DMS153 (cell line): ENCODE data around the gene RNF212.

ENCODE experiments used
- DNase-seq: peaks from one replicate; lab custom pipeline; 2025; lab: John Stamatoyannopoulos, UW

RNF212 gene

DNA sequence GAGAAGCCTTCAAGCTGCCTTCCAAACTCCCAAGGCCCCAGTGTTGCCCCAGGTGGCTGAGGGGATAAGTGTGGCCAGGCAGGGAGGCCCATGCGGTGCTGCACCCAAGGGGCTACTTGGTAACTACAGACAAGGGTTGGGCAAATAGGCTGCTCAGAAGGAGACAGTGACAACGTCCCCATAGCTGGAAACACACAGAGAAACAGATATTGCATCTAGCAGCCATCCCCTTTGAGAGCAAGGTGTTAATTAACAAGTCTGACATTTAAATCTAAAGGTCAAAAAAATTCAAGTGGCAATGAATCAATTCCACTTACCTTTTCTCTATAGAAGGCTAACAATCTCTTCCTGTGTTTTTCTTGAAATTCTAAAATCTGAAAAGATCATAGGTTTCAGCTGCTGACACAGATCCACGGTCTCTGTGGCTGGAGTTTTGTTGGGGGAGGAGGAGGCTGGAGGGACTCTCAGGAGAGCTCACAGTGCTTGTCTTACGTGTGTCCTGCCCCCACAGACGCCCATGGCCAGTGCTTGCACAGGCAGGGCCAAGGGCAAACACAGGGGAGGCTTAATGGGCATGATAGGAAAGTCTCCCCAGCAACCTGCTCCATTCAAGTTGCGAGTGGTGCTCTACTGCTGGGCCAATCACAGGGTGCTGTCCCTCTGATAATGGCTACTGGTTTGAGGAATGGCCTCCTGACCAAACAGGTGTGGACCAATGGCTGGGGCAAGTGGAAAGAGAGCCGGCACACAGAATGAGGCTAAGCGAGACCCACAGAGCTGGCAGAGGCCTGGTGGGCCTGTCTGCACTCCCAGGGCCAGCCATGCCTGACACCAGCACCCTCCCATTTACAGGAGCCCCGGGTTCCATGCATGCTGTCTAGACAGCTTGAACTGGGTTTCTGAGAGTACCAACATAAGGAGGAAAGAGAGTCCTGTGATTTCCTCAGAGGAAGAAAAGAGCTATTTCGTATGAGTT lies 22.6 kb downstream of the RNF212 start:
- DNase-seq: no peak

GRCh38 chr4:1090036-1090435 lies 23.3 kb downstream of the RNF212 start:
- DNase-seq: no peak

- no peak for DNase-seq
These were observed 26.0 kb downstream of the RNF212 start for GRCh38 chr4:1087371-1087770.

DNA sequence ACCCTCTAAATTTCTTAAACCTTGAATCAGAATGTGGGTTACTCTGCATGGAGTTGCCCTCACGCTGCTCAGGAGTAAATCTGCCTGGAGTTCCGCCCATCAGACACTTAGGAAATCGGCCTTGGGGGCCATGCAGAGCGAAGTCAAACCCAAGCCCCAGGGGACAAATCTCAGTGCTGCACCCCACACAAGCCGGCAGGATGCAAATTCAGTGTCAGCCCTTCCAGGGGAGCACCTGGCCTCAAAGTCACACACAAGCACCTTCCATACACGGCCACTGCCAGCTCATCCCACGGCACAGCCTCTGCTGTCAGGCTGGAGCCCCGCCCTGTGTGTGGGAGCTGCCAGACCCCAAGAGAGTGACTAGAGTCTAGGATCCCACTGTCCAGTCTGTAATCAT lies 27.4 kb downstream of the RNF212 start:
- DNase-seq: no peak

GRCh38 chr4:1085404-1085799 lies 28.0 kb downstream of the RNF212 start:
- no peak for DNase-seq

DNA sequence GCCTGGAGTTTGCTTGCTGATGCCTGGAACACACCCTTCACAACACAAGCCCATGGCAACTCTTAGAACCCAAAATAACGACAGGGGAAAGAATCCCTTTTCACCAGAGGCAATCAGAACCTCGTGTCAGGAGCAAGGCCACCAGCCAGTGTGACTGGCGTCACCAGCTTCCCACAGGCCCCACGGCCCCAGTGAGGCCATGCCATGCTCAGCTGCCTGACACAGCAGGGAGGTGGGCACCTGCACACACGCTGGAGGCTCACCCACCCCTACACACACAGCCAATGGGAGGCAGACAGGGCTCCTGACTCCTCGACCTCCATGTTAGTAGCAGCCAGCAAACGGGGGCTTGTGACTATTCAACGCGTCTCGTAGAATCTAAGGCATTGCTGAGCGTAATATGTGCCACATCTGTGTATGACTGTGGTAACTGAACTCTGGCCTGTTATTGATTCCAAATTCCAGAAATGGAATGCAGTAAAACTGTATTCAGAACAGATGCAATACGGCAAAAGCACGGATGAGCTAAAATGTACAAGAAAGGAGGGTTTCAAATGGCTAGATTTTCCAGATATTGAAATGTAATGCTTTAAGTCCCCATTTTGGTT lies 28.5 kb downstream of the RNF212 start:
- no peak for DNase-seq

DNA sequence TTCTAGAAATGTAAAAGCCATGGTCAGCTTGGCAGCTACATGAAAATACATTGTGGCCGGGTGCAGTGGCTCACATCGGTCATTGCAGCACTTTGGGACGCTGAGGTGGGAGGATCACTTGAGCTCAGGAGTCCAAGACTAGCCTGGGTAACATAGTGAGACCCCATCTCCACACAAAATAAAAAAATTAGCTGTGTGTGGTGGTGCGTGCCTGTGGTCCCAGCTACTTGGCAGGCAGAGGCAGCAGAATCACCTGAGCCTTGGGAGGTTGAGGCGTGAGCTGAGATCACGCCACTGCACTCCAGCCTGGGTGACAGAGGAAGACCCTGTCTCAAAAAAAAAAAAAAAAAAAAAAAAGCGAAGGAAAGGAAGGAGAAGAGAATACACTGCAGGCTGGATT lies 29.0 kb downstream of the RNF212 start:
- DNase-seq: no peak

- DNase-seq: peak; percentile 2
These were observed 30.9 kb downstream of the RNF212 start for GRCh38 chr4:1082215-1083182.

DNA sequence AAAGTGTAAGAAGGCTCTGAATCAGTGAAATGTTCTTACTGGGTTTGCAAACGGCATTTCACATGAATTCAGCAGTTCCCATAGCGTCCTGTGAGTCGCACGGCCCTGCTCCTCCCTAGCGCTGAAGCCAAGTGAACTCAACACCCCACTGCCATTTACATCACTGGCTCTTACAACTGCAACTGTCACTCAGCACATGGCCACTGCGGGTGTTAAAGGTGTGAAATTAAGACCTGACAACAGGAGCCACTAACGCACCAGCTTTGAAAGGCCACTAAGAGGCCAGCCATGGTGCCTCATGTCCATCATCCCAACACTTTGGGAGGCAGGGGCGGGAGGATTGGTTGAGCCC lies 31.7 kb downstream of the RNF212 start:
- no peak for DNase-seq

- no peak for DNase-seq
These were observed 32.2 kb downstream of the RNF212 start for GRCh38 chr4:1080961-1081688.

DNA sequence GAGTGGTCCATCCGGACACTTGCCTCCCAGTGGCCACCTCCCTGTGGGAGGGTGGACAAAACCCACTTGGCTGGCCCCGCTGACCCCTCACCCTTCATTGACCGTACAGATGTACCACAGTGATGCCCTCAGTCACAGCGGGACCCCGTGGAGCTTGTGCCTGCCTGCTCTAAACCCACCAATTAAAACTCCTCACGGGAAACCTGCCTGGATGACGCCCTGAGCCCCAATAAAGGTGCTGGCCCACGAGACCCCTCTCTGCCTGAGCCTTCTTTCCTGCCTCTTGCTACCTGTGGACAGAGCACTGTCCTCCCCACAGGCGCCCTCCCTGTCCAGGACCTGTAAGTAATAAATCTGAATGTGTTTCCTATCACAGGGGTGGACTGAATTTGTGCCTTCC lies 32.9 kb downstream of the RNF212 start:
- DNase-seq: no peak

- no peak for DNase-seq
These were observed 33.6 kb downstream of the RNF212 start for GRCh38 chr4:1079711-1080265.

DNA sequence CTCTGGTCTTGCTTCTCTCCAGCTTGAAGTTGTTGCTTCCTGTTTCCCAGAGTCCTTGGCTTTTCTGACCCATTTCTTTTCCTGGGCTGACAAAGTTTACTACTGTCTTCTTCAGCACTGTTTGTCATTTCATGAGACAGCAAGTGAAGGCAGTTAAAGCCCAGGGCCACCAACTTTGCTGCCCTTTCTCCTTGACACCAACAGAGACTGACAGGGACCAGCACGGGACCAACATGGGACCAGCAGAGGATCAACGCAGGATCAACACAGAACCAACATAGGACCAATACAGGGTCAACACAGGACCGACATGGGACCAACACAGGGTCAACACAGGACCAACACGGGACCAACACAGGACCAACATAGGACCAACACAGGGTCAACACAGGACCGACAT lies 34.9 kb downstream of the RNF212 start:
- no peak for DNase-seq

- DNase-seq: no peak
These were observed 35.5 kb downstream of the RNF212 start for GRCh38 chr4:1077711-1078477.

DNA sequence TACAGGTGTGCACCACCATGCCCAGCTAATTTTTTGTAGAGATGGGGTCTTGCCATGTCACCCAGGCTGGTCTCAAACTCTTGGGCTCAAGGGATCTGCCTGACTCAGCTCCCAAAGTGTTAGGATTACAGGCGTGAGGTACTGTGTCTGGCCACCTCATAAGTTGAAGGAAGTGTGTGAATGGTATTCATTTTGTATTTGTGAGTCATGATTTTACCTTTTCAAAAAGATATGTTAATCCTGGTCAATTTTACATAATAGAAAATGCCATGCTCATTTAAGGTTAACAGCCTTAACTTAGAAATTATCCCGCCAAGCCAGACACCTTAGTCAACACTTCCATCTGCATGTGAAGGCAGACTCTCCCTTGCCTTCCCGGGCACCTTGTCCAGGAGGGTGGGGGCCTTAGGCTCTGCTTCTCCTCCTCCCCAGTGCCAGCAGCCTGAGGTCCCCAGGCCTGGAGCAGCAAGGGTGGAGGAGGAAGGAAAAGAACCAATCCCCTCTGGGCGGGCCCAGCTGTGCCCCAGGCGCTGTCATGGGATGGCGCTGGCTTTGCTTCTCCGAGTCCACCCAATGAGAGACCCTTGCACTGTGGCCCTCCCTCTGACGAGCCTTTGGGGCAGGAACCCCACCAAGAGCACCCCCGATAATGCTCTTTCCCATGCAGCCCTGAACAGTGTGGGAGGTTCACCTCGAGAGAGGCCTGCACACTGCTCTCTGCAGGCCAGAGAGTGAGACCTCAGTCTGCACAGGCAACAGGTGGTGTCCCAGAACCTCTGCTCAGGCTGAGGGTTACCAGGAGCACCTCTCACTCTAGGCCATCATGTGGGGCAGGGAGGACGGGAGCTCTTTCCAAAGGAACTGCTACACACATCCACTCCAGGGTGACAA lies 37.3 kb downstream of the RNF212 start:
- no peak for DNase-seq

DNA sequence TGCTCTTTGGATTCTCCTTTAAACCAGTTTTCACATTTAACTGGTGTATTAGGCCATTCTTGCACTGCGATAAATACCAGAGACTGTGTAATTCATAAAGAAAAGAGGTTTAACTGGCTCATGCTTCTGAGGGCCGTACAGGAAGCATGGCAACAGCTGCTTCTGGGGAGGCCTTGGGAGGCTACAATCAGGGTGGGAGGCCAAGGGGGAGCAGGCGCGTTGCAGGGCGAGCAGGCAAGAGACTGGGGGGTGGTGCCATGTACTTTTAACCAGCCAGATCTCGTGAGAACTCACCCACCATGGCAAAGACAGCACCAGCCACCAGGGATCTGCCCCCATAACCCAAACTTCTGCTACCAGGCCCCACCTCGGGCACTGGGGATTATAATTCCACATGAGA lies 38.1 kb downstream of the RNF212 start:
- DNase-seq: no peak

GRCh38 chr4:1074077-1074476 lies 39.3 kb downstream of the RNF212 start:
- no peak for DNase-seq

GRCh38 chr4:1072830-1073446 lies 40.4 kb downstream of the RNF212 start:
- DNase-seq: peak; percentile 33

- no peak for DNase-seq
These were observed 44.0 kb downstream of the RNF212 start for GRCh38 chr4:1069394-1069793.
